ENCODE results near the gene BRIX1.

BRIX1 gene

DNA sequence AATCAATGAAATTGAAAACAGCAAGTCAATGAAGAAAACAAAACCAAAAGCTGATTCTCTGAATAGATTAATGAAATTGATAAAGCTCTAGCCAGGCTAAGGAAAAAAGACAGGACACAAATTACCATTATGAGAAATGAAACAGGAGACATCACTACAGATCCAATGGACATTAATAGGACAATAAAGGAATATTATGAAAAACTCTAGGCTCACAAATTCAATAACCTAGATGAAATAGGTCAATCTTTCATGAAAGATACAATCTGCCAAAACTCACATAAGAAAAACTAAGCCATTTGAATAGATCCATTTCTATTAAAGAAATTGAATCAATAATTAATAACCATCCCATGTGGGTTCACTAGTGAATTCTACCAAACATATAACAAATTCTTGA is 39.2 kb upstream of the BRIX1 start:
- Histone ChIP-seq H3K4me3 (ENCODE audit: low read depth in 1 of 2, low read length in 2 of 2) (no peak overlapping the region), H3K36me3 (ENCODE audit: insufficient read depth, low read length) (no peaks in the 10 kb centered on the region), H3K79me2 (ENCODE audit: insufficient read depth, low read length) (no peaks in the 10 kb centered on the region), H3K9ac (ENCODE audit: low read depth, low read length) (no peak overlapping the region), H3K4me1 (ENCODE audit: insufficient read depth, low read length) (no peaks in the 10 kb centered on the region), H3K4me2 (ENCODE audit: insufficient read depth, low read length) (no peak overlapping the region), H3K9me3 (ENCODE audit: insufficient read depth, low read length, severe bottlenecking) (peaks cover 4% of the 10 kb centered on the region), H3K27me3 (ENCODE audit: insufficient read depth, low read length, poor library complexity) (no peaks in the 10 kb centered on the region), H3K27ac (ENCODE audit: low read length) (no peak overlapping the region), H2AFZ (ENCODE audit: low read depth, low read length) (no peak overlapping the region), H4K20me1 (ENCODE audit: insufficient read depth, low read length) (no peaks in the 10 kb centered on the region)
- no peak for ATAC-seq (ENCODE audit: insufficient read depth, low read depth)
- TF ChIP-seq, protein P1, sequence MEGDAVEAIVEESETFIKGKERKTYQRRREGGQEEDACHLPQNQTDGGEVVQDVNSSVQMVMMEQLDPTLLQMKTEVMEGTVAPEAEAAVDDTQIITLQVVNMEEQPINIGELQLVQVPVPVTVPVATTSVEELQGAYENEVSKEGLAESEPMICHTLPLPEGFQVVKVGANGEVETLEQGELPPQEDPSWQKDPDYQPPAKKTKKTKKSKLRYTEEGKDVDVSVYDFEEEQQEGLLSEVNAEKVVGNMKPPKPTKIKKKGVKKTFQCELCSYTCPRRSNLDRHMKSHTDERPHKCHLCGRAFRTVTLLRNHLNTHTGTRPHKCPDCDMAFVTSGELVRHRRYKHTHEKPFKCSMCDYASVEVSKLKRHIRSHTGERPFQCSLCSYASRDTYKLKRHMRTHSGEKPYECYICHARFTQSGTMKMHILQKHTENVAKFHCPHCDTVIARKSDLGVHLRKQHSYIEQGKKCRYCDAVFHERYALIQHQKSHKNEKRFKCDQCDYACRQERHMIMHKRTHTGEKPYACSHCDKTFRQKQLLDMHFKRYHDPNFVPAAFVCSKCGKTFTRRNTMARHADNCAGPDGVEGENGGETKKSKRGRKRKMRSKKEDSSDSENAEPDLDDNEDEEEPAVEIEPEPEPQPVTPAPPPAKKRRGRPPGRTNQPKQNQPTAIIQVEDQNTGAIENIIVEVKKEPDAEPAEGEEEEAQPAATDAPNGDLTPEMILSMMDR (IDR thresholded peaks at IDR 0.05; ENCODE audit: borderline replicate concordance, extremely low read depth, low read length, poor library complexity, severe bottlenecking), result no peak
- no peak for TF ChIP-seq EZH2 (IDR thresholded peaks at IDR 0.05; ENCODE audit: borderline replicate concordance, low read depth, low read length, severe bottlenecking)
- no peak for DNase-seq

DNA sequence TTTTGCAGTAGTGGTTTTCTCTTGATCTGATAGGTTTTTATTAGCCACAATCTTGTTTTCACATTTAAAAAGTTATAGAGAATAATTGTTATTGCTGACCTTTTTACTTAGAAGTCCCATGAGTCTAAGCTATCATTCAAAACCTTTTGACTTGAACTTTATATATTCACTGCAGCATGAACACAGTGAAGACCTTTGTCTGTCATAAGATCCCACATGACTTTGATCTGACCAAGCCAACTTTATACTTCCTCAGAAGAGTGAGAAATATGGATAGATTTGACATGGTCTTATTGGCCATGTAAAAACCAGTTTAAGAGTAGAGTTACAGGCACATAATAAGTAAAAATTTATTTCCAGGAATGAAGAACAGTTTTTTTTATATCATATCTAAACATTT is 34.3 kb upstream of the BRIX1 start:
- Histone ChIP-seq H3K9ac (ENCODE audit: low read depth, low read length) (no peak overlapping the region), H3K79me2 (ENCODE audit: insufficient read depth, low read length) (no peaks in the 10 kb centered on the region), H3K9me3 (ENCODE audit: insufficient read depth, low read length, severe bottlenecking) (peaks cover 3% of the 10 kb centered on the region), H3K27me3 (ENCODE audit: insufficient read depth, low read length, poor library complexity) (peaks cover 5% of the 10 kb centered on the region), H4K20me1 (ENCODE audit: insufficient read depth, low read length) (no peaks in the 10 kb centered on the region), H3K27ac (ENCODE audit: low read length) (no peak overlapping the region), H3K4me1 (ENCODE audit: insufficient read depth, low read length) (no peaks in the 10 kb centered on the region), H2AFZ (ENCODE audit: low read depth, low read length) (no peak overlapping the region), H3K4me2 (ENCODE audit: insufficient read depth, low read length) (no peak overlapping the region), H3K36me3 (ENCODE audit: insufficient read depth, low read length) (no peaks in the 10 kb centered on the region), H3K4me3 (ENCODE audit: low read depth in 1 of 2, low read length in 2 of 2) (no peak overlapping the region)
- DNase-seq (no peak), ATAC-seq (ENCODE audit: insufficient read depth, low read depth) (no peak)
- TF ChIP-seq, protein P1 (IDR thresholded peaks at IDR 0.05; ENCODE audit: borderline replicate concordance, extremely low read depth, low read length, poor library complexity, severe bottlenecking), result no peak
- no peak for TF ChIP-seq EZH2 (IDR thresholded peaks at IDR 0.05; ENCODE audit: borderline replicate concordance, low read depth, low read length, severe bottlenecking)

DNA sequence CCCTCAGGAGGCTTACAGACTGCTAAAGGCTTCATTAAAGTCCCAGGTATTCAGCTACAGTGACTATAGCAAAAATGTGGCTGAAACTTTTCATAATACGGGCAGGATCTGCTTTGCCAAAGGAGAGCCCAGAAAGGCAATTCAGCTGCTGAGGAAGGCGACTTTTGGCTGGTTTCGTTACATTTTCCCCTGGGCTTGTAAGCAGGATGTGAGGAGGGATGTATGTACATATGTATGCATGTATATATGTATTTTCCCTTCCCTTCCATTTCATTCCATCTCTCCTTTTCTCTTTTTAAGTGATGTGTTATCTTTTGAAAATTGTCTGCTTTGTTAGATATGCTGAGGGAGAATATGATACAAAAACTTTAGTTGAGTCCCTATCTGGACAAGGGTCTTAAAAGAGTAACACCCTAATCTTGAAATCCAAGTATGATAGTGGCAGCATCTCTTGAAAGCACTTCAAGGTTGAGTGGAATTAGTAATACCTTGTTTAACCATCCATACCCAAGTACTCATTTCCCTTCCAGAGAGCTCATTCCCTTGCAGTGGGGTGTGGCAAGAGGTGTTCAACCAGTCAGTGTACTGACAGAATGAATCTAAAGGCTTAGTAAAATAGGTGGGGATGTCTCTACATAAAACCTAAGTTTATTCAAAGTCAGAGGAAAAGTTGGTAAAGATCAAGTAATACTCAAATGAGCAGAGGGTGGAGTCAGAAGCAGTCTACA is 29.0 kb upstream of the BRIX1 start:
- TF ChIP-seq EZH2 (IDR thresholded peaks at IDR 0.05; ENCODE audit: borderline replicate concordance, low read depth, low read length, severe bottlenecking), result no peak
- TF ChIP-seq, protein P1 (IDR thresholded peaks at IDR 0.05; ENCODE audit: borderline replicate concordance, extremely low read depth, low read length, poor library complexity, severe bottlenecking), result no peak
- Histone ChIP-seq H3K4me3 (ENCODE audit: low read depth in 1 of 2, low read length in 2 of 2) (no peak overlapping the region), H3K27me3 (ENCODE audit: insufficient read depth, low read length, poor library complexity) (peaks cover 5% of the 10 kb centered on the region), H3K4me1 (ENCODE audit: insufficient read depth, low read length) (no peaks in the 10 kb centered on the region), H2AFZ (ENCODE audit: low read depth, low read length) (no peak overlapping the region), H3K27ac (ENCODE audit: low read length) (no peak overlapping the region), H3K4me2 (ENCODE audit: insufficient read depth, low read length) (no peak overlapping the region), H3K79me2 (ENCODE audit: insufficient read depth, low read length) (no peaks in the 10 kb centered on the region), H3K36me3 (ENCODE audit: insufficient read depth, low read length) (no peaks in the 10 kb centered on the region), H4K20me1 (ENCODE audit: insufficient read depth, low read length) (no peaks in the 10 kb centered on the region), H3K9ac (ENCODE audit: low read depth, low read length) (no peak overlapping the region), H3K9me3 (ENCODE audit: insufficient read depth, low read length, severe bottlenecking) (no peaks in the 10 kb centered on the region)
- ATAC-seq (ENCODE audit: insufficient read depth, low read depth) (no peak), DNase-seq (no peak)

All from DND-41 (cell line).